Astrocyte of the spinal cord (primary cell): ENCODE measurements around the gene TBC1D17.

Source experiments
- DNase-seq: peaks from one replicate; pipeline ENCODE4 v3.0.0; 2011; ENCODE audit warnings: low read depth, low spot score
- H3K4me3 ChIP-seq: 2 replicates; pipeline ENCODE4 v1.5.1; 2011; ENCODE audit warnings: low read depth, mild to moderate bottlenecking, low read length, moderate library complexity
- in situ Hi-C: cut with HindIII; loops from 2 replicates; pipeline ENCODE4 v1.10.0; 2017; ENCODE audit warnings: low sequenced_read_pairs
- TF ChIP-seq, protein P1 (sequence below): IDR thresholded peaks from 2 replicates; pipeline ENCODE4 v1.5.1; 2012; ENCODE audit warnings: low read depth, mild to moderate bottlenecking, low read length, inconsistent platforms

Gene TBC1D17

GRCh38 chr19:49839713-49840112 is 37.8 kb upstream of the TBC1D17 start:
- no peak for DNase-seq
- no peak overlapping the region for H3K4me3 ChIP-seq
- TF ChIP-seq, protein P1, sequence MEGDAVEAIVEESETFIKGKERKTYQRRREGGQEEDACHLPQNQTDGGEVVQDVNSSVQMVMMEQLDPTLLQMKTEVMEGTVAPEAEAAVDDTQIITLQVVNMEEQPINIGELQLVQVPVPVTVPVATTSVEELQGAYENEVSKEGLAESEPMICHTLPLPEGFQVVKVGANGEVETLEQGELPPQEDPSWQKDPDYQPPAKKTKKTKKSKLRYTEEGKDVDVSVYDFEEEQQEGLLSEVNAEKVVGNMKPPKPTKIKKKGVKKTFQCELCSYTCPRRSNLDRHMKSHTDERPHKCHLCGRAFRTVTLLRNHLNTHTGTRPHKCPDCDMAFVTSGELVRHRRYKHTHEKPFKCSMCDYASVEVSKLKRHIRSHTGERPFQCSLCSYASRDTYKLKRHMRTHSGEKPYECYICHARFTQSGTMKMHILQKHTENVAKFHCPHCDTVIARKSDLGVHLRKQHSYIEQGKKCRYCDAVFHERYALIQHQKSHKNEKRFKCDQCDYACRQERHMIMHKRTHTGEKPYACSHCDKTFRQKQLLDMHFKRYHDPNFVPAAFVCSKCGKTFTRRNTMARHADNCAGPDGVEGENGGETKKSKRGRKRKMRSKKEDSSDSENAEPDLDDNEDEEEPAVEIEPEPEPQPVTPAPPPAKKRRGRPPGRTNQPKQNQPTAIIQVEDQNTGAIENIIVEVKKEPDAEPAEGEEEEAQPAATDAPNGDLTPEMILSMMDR, result no peak
- in situ Hi-C loops, result no loop called here

GRCh38 chr19:49840321-49840720 is 37.2 kb upstream of the TBC1D17 start:
- H3K4me3 ChIP-seq, result no peak overlapping the region
- TF ChIP-seq, protein P1, result no peak
- no peak for DNase-seq
- in situ Hi-C loops, result no loop called here

DNA sequence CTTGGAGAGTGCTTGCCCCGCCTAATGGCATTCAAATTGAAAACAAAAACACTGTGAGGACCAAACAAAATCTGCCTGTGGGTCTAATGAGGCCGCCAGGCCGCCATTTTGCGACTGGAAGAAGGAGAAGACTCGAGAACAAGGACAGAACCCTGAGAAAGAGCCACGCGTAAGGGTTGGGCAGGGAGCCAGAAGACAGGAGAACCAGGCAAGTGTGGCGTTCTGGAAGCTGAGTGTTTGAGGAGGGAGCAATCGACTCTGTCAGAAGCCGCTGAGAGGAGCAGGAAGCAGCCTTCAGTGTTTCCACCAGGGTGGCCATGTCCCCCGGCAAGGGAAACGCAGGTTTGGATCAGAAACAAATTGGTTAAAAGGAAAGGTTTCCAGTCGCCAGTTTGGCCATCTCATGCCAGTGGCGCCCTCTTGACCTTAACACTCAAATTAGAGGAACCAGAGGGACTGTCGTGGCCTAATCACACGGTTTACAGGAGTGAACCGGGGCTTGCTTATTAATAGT is 36.7 kb upstream of the TBC1D17 start:
- DNase-seq, result no peak
- in situ Hi-C loops, result no loop called here
- no peak overlapping the region for H3K4me3 ChIP-seq
- TF ChIP-seq, protein P1, result no peak

DNA sequence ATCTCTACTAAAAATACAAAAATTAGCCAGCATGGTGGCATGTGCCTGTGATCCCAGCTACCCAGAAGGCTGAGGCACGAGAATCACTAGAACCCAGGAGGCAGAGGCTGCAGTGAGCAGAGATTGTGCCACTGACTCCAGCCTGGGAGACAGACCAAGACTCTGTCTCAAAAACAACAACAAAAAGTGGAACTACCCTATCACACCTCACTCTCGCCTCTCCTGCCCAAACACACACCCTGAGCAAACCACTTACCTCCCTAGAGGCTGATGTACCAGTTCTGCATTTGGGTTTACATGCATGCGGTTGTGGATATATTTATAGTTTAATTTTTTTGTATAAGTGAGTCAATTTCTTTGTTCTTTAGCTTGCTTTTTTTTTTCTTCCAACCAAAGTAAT is 34.2 kb upstream of the TBC1D17 start:
- no peak overlapping the region for H3K4me3 ChIP-seq
- TF ChIP-seq, protein P1, result no peak
- in situ Hi-C loops, result no loop called here
- no peak for DNase-seq

DNA sequence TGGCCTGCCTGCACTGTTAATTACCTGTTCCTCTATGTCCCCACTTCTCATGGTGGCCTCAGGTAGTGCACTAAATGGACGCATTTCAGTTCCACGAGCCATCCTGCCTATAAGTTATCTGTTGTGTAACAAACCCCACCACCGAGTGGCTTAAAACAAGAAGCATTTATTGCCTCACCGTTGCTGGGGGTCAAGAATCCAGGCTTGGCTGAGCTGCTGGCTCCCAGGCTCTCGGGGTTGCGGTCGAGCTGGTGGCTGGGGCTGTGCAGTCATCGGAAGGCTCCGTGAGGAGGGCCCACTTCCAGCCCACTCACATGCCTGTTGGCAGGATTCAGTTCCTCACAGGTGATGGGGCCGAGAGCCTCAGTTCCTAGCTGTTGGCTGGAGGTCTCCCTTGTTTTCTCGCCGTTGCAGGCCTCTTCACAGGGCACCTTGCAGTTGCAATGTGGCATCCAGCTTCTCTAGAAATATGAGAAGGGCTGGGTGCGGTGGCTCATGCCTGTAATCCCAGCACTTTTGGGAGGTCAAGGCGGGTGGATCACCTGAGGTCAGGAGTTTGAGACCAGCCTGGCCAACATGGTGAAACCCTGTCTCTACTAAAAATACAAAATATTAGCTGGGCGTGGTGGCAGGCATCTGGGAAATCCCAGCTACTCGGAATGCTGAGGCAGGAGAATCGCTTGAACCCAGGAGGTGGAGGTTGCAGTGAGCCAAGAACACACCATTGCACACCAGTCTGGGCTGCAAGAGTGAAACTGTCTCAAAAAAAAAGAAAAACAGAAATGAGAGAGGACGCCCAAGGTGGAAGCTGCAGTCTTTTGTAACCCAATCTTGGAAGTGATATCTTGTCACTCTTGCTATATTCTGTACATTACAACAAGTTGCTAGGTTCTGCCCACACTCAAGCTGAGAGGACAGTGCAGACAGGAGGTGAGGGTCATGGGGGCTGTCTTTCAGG is 33.1 kb upstream of the TBC1D17 start:
- H3K4me3 ChIP-seq, result no peak overlapping the region
- TF ChIP-seq, protein P1, result no peak
- in situ Hi-C loops, result no loop called here
- DNase-seq, result no peak

- TF ChIP-seq, protein P1, result no peak
- no peak for DNase-seq
- in situ Hi-C loops, result no loop called here
- H3K4me3 ChIP-seq, result no peak overlapping the region
Observed at GRCh38 chr19:49845414-49845813, 32.1 kb upstream of the TBC1D17 start.
